Measurements from ENCODE around the gene ATOSA. TPM values are rescaled to one million over a fixed set of nuclear protein-coding genes. Genes with fewer than 3 reads are reported as not detected.

The ATOSA gene
- total RNA-seq, 1 experiment from 2014 or later = 5.8 TPM

GRCh38 chr15:52673312-52673711, 5.9 kb downstream of the ATOSA start:
- Histone ChIP-seq H3K79me2 (ENCODE audit: insufficient read depth, low read length) (no peaks in the 10 kb centered on the region), H2BK20ac (ENCODE audit: low read depth, low read length, poor library complexity, severe bottlenecking) (no peak overlapping the region), H3K9me3 (ENCODE audit: control insufficient read depth, low read depth, low read length) (no peaks in the 10 kb centered on the region), H3K27me3 (ENCODE audit: insufficient read depth, low read length) (no peaks in the 10 kb centered on the region), H3K79me1 (ENCODE audit: insufficient read depth, low read depth, low read length, poor library complexity, severe bottlenecking) (no peaks in the 10 kb centered on the region), H3K4ac (ENCODE audit: low read depth, low read length) (no peak overlapping the region), H2BK120ac (ENCODE audit: low read depth, low read length, poor library complexity, severe bottlenecking) (no peak overlapping the region), H3K14ac (ENCODE audit: insufficient read depth, low read length) (no peak overlapping the region), H4K5ac (ENCODE audit: insufficient read length, low read depth, low read length) (no peak overlapping the region), H2BK5ac (ENCODE audit: insufficient read length, low read length) (no peak overlapping the region), H3K23me2 (ENCODE audit: insufficient read length, low read depth, low read length, poor library complexity, severe bottlenecking) (peaks cover 6% of the 10 kb centered on the region), H2AFZ (ENCODE audit: low read length) (no peak overlapping the region), H2BK15ac (ENCODE audit: low read depth, low read length) (no peak overlapping the region), H3K27ac (ENCODE audit: insufficient read length, low read depth, low read length) (no peak overlapping the region), H2BK12ac (ENCODE audit: insufficient read length, low read depth, low read length) (no peak overlapping the region), H3K56ac (ENCODE audit: insufficient read length, low read depth, low read length) (no peak overlapping the region), H4K8ac (replicated peaks; ENCODE audit: insufficient read length, low read depth, low read length) (no peak overlapping the region), H3K18ac (ENCODE audit: insufficient read length, low read depth, low read length) (no peak overlapping the region), H3K23ac (ENCODE audit: insufficient read length, low read depth, low read length) (no peak overlapping the region), H2AK5ac (ENCODE audit: insufficient read length, low read length) (no peak overlapping the region), H3K4me1 (ENCODE audit: insufficient read depth, low read length) (no peaks in the 10 kb centered on the region), H4K20me1 (ENCODE audit: control insufficient read depth, insufficient read depth, insufficient read length) (no peaks in the 10 kb centered on the region), H3K9ac (ENCODE audit: extremely low read depth, insufficient read length, low read length) (no peak overlapping the region), H3K4me2 (ENCODE audit: insufficient read depth, insufficient read length, low read length) (no peak overlapping the region), H3T11ph (ENCODE audit: low read length) (no peak overlapping the region), H4K91ac (ENCODE audit: insufficient read length, low read depth, low read length) (no peak overlapping the region)
- no CpG with 5 or more reads among the region's 2 CpGs for WGBS (ENCODE audit: extremely low coverage, insufficient read length, low lambda C conversion rate)
- Mint-ChIP-seq H3K4me3 (no peak overlapping the region), H3K27me3 (ENCODE audit: low read depth) (no peaks in the 10 kb centered on the region), H3K27ac (no peak overlapping the region), H3K36me3 (ENCODE audit: insufficient read depth in 1 of 3, low read depth in 3 of 3) (peaks cover 0 to 7% (median 0%) of the 10 kb centered on the region in 3 experiments; a peak in 1 of 7 replicates), H3K9me3 (no peaks in the 10 kb centered on the region), H3K4me1 (peaks cover 20 to 25% of the 10 kb centered on the region in 2 experiments)
- no peak for DNase-seq
- TF ChIP-seq CTCF (conservative IDR thresholded peaks at IDR 0.05) = no peak
